ENCODE data around the gene MPZ.

MPZ gene

DNA sequence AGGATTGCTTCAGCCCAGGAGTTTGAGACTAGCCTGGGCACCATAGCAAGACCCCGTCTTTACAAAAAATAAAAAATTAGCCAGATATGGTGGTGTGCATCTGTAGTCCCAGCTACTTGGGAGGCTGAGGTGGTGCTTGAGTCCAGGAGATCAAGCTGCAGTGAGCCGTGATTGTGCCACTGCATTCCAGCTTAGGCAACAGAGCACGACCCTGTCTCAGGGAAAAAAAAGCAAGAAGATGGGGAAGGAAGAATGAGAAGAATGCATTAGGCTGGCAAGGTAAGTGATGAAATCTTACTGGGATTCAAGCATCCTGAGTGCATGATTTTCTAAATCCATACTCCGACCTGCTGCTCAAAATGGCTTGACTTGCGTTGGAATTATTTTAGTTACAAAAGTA lies 44.5 kb downstream of the MPZ start:
- Histone ChIP-seq H3K27me3 (ENCODE audit: low read length) (no peaks in the 10 kb centered on the region), H3K9ac (ENCODE audit: low read length) (no peak overlapping the region), H3K9me2 (replicated peaks; ENCODE audit: insufficient read depth, low read length) (no peaks in the 10 kb centered on the region), H2AFZ (ENCODE audit: low read depth, low read length, severe bottlenecking) (no peak overlapping the region), H3K36me3 (ENCODE audit: low read length) (no peaks in the 10 kb centered on the region), H3F3A (ENCODE audit: insufficient read depth) (no peaks in the 10 kb centered on the region), H3K4me3 (ENCODE audit: insufficient read depth, low read length, poor library complexity, severe bottlenecking) (no peak overlapping the region), H4K20me1 (ENCODE audit: low read depth, low read length) (no peaks in the 10 kb centered on the region), H3K79me2 (ENCODE audit: insufficient read depth, low read length) (no peaks in the 10 kb centered on the region), H3K9me3 (ENCODE audit: insufficient read depth, low read length) (no peaks in the 10 kb centered on the region), H3K27ac (ENCODE audit: low read depth, low read length) (no peak overlapping the region), H3K4me2 (ENCODE audit: low read depth, low read length, poor library complexity, severe bottlenecking) (no peak overlapping the region)
- TF ChIP-seq, protein P1, sequence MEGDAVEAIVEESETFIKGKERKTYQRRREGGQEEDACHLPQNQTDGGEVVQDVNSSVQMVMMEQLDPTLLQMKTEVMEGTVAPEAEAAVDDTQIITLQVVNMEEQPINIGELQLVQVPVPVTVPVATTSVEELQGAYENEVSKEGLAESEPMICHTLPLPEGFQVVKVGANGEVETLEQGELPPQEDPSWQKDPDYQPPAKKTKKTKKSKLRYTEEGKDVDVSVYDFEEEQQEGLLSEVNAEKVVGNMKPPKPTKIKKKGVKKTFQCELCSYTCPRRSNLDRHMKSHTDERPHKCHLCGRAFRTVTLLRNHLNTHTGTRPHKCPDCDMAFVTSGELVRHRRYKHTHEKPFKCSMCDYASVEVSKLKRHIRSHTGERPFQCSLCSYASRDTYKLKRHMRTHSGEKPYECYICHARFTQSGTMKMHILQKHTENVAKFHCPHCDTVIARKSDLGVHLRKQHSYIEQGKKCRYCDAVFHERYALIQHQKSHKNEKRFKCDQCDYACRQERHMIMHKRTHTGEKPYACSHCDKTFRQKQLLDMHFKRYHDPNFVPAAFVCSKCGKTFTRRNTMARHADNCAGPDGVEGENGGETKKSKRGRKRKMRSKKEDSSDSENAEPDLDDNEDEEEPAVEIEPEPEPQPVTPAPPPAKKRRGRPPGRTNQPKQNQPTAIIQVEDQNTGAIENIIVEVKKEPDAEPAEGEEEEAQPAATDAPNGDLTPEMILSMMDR (IDR thresholded peaks at IDR 0.05; ENCODE audit: insufficient read depth, low read length, poor library complexity, severe bottlenecking), result no peak
- TF ChIP-seq EZH2phosphoT487 (conservative IDR thresholded peaks at IDR 0.05; ENCODE audit: low read length), result no peak

DNA sequence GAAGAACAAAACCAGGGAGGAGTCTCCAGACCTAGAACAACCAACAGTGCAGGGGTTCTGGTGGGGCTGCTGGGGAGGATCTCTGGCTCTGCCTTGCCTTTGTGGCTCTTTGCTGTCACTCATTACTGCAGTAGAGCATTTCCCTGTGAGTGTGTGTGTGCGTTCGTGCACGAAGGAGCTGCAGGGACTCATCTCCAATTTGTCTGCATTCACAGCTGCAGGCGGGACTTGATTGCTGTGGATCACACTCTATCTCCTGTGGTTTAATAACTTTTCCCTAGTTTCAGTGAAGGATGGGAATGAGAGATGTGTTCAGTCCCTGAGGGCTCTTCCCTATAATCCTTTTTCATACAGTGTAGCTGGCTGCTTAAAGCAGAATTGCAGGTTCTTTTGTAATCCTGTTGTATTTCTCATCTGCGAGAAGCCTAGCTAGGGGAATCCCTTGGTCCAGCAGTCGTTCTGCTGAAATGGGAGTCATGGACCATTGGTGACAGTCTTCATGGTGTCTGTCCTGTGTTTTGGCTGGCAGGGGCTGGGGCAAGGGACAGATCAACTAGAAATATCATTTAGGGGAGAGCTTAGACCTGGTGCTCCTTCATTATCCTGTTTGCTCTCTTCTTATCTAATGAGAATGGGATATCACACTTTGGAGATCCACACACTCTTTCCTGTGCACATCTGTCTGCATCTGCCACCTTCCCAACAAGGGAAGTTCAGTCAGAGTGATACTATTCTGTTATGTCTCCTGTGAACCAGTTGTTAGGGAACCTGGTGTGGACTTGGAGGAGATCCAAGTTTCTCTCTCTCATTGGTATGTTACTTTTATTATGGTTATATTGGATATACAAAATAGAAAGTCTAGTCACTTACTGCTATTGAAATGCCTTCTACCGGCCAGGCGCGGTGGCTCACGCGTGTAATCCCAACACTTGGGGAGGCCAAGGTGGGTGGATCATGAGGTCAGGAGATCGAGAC lies 48.2 kb downstream of the MPZ start:
- no peaks in the 10 kb centered on the region for H3K9me2 ChIP-seq (replicated peaks; ENCODE audit: insufficient read depth, low read length)
- TF ChIP-seq, protein P1 (IDR thresholded peaks at IDR 0.05; ENCODE audit: insufficient read depth, low read length, poor library complexity, severe bottlenecking), result no peak
- no peak for TF ChIP-seq EZH2phosphoT487 (conservative IDR thresholded peaks at IDR 0.05; ENCODE audit: low read length)
- H3K4me2 ChIP-seq (ENCODE audit: low read depth, low read length, poor library complexity, severe bottlenecking), result peak overlapping the region; percentile 19
- H4K20me1 ChIP-seq (ENCODE audit: low read depth, low read length), result no peaks in the 10 kb centered on the region
- H3K9me3 ChIP-seq (ENCODE audit: insufficient read depth, low read length), result peaks cover 3% of the 10 kb centered on the region; the same call in 1 of the 2 replicates
- no peaks in the 10 kb centered on the region for H3K36me3 ChIP-seq (ENCODE audit: low read length)
- no peaks in the 10 kb centered on the region for H3K79me2 ChIP-seq (ENCODE audit: insufficient read depth, low read length)
- no peak overlapping the region for H3K9ac ChIP-seq (ENCODE audit: low read length)
- H3F3A ChIP-seq (ENCODE audit: insufficient read depth), result no peaks in the 10 kb centered on the region
- H3K27ac ChIP-seq (ENCODE audit: low read depth, low read length), result no peak overlapping the region
- no peak overlapping the region for H2AFZ ChIP-seq (ENCODE audit: low read depth, low read length, severe bottlenecking)
- no peaks in the 10 kb centered on the region for H3K27me3 ChIP-seq (ENCODE audit: low read length)
- no peak overlapping the region for H3K4me3 ChIP-seq (ENCODE audit: insufficient read depth, low read length, poor library complexity, severe bottlenecking)

DNA sequence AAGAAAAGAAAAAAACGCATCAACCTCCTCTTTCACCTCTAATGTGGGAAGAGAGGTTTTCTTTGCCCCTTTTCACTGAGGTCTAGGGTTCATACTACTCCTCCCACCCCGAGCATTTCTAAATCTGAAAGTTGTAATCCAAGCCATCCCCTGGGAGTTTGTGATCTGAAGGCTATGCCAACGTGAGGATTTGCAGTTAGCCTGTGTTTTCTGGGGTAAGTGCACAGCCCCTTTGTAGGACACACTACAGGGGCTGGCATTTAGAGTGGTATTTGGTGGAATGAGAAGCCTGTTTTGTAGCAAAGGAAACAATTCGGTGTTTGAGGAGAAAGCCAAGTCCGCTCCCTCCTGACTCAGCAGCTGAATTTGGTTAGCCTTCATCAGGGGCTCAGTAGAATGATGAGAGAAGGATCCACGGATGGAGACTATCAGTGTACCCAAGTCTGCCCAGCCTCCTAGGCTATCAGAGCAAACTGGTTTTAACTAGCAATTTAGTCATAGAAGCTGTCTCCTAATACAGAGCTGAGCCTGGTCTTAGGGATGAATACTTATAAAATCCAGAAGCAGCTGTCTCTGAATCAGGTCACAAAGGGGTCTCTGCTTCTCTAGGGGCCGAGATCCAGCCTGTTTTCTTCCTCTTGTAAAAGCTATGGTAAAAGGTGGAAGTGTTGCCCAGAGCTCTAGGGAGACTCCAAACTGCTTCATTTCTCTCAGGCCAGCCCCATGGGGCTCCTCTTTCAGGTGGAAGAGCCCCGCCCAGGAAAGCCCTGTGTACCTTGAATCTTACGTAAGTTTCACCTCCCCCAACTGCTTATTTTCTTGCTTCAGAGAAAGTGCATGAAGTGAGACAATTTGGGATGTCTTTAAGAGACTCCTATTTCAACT lies 49.1 kb downstream of the MPZ start:
- Histone ChIP-seq H3K9me3 (ENCODE audit: insufficient read depth, low read length) (peaks cover 3% of the 10 kb centered on the region; the same call in 1 of the 2 replicates), H2AFZ (ENCODE audit: low read depth, low read length, severe bottlenecking) (no peak overlapping the region), H3K27ac (ENCODE audit: low read depth, low read length) (no peak overlapping the region), H3K9me2 (replicated peaks; ENCODE audit: insufficient read depth, low read length) (no peaks in the 10 kb centered on the region), H4K20me1 (ENCODE audit: low read depth, low read length) (no peaks in the 10 kb centered on the region), H3K27me3 (ENCODE audit: low read length) (no peaks in the 10 kb centered on the region), H3F3A (ENCODE audit: insufficient read depth) (no peaks in the 10 kb centered on the region), H3K9ac (ENCODE audit: low read length) (no peak overlapping the region), H3K4me2 (ENCODE audit: low read depth, low read length, poor library complexity, severe bottlenecking) (peak overlapping the region; percentile 19), H3K36me3 (ENCODE audit: low read length) (no peaks in the 10 kb centered on the region), H3K79me2 (ENCODE audit: insufficient read depth, low read length) (no peaks in the 10 kb centered on the region), H3K4me3 (ENCODE audit: insufficient read depth, low read length, poor library complexity, severe bottlenecking) (no peak overlapping the region)
- TF ChIP-seq, protein P1 (IDR thresholded peaks at IDR 0.05; ENCODE audit: insufficient read depth, low read length, poor library complexity, severe bottlenecking), result no peak
- no peak for TF ChIP-seq EZH2phosphoT487 (conservative IDR thresholded peaks at IDR 0.05; ENCODE audit: low read length)
